Endometrium (tissue), 2 donors: ENCODE measurements around the gene DRGX.

ENCODE experiments used
- FAIRE-seq: peaks from 2 replicates; lab custom pipeline; 2012; peaks lifted over from hg19 to GRCh38; lab: Jason Lieb, UNC
- donor health status: control.
- donor health status: control.

Gene DRGX

DNA sequence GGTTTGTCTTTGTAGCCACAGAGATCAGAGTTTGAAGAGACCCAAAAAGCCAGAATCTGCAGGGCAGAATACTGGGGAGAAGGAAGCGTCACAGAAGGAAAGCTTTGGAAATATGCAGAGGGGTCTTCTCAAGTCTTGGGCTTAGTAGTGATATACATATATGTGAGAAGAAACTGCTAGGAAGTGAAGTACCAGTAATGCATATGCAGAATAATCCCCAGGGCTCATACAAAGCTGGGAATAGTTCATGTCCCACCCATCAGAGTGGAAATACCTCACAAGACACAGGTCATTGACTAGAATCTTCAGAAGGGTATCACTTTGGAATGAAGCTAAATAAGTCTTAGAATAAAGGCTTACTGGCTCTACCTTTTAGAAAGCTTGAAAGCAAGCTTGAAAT, 57.3 kb downstream of the DRGX start:
- FAIRE-seq, result no peak

DNA sequence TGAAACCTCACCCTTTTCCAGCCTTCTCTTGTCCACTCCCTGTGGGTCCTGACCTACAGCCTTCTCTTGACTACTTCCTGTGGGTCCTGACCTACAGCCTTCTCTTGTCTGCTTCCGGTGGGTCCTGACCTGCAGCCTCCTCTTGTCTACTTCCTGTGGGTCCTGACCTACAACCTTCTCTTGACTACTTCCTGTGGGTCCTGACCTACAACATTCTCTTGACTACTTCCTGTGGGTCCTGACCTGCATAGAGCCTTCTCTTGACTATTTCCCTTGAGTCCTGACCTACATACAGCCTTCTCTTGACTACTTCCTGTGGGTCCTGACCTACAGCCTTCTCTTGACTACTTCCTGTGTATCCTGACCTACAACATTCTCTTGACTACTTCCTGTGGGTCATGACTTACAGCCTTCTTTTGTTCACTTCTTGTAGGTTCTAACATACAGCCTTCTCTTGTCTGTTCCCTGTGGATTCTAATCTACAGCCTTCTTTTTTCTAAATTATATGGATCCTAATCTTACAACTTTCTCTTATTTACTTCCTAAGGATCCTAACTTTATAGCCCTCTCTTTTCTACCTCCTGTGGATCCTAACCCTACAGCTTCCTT, 60.4 kb downstream of the DRGX start:
- no peak for FAIRE-seq

DNA sequence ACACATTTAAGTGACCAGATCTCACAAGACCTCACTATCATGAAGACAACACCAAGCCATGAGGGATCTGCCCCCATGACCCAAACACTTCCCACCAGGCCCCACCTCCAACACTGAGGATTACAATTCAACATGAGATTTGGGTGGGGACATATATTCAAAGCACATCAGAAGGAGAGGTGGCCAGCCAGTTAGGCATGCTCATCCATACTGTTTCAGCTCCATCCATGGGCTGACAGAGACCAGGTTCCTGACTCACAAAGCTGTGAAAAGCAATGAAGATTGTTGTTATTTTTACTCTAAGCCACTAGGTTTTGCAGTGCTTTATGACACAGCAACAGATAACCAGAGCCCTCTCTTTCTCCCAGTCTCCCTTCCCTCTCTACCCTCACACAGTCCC, 60.9 kb downstream of the DRGX start:
- FAIRE-seq, result no peak

DNA sequence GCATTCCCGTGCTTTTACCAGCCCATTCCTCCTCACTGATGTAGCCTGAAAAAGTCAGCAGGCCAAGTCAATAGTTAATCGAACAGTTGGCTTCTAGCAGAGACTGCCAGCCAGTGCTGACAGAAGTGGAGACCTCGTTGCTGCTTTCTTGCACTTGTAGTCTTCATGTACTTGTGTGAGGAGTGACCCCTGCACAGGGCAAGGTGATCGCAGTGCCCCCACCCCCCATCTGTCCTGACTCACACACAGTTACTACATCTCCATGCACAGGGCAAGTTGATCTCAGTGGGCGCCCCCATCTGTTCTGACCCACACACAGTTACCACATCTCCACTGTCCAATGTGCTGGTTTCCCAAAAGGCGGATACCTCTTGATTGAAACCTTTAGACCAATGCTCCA, 62.7 kb downstream of the DRGX start:
- FAIRE-seq, result no peak

DNA sequence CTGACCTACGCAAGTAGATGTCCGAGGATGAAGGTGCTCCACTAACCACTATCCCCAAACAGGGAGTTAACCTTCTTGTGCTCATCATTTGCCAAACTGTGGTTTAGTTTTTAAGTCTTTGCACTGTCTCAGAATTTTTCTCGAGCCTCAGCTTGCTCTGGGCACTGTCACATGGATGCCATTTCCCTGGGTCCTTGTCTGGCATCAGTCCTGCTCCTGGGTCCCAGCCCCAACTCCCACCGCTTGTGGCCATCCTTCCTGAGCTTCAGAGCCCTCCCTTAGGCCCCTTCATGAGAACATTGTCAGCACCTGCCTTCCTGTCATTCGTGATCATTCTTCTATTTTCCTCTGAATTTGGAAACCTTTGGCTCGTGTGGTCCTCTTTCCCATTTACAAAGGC, 63.1 kb downstream of the DRGX start:
- FAIRE-seq, result no peak

DNA sequence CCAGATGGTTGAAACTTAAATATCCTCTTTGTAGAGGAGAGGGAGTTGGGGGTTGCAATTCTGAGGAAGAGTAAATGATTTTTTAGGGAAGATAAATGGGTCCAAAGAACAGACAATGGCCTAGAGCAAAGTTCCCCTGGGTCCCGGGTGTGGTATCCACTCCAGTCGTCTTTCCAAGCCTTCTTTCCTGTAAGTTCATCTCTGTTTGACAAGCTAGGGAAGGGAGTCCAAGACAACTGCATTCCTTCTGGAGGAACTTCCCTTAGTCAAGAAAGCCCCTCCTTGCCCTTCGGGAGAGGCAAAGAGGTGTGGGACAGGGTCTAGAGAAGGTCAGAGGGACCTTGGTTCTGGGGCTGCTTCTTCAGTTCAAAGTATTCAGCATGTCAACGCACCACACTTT, 63.6 kb downstream of the DRGX start:
- no peak for FAIRE-seq

DNA sequence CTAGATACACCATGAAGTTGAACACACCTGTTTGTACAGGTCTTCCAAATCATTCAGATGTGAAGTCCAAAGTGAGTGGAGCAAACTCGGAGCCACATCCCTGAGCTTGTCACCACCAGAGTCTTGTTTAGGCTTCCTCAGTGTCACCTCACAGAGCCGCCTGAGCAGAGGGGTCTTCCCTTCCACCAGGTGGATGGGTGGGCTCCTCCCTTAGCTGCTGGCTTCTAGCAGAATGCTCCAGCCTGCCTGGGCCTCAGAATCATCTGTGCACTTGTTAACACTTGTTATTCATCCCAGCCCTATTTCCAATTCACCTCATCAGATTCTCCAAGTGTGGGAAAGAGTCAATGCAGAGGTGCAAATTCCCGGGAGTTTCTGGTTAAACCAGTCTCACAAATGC, 64.5 kb downstream of the DRGX start:
- no peak for FAIRE-seq

DNA sequence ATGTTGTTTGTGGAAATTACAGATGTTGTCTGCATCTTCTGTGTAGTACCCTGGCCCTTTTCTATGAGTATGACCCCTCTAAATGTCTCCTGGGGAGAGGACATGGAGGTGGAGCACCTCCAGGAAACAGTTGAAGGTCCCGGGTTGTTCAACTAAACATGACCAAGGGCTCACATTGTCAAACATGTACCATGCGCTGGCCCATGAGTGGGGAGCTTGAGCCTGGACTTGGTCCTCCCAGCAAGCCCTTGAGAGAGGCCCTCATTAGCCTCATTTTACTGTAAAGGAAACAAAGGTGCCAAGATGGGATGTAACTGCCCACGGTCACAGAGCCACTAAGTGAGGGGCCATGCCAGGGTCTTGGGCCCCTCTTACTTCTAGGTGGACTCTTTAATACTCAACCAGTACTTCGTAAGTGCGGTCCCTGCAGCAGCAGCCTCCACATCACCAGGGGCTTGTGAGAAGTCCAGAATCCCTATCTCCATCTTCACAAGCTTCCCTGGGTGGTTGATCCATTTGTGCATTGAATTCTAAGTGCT, 65.7 kb downstream of the DRGX start:
- FAIRE-seq, result no peak

DNA sequence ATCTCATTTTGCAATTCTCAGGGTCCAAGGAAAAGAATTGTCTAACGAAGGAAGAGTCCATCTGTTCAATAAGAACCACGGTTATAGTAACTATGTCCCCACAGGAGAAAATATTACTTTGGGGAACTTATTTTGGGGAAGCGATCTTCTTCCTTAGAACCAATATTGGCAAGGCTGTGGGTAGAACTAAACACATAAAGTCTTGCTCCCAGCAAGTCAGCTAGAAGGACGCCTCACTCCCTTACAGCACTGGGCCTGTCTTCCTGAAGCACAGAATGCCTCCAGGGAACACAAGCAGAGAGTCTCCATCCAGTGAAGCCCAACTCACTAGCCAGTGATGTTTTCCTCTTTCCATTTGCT, 66.8 kb downstream of the DRGX start:
- no peak for FAIRE-seq

DNA sequence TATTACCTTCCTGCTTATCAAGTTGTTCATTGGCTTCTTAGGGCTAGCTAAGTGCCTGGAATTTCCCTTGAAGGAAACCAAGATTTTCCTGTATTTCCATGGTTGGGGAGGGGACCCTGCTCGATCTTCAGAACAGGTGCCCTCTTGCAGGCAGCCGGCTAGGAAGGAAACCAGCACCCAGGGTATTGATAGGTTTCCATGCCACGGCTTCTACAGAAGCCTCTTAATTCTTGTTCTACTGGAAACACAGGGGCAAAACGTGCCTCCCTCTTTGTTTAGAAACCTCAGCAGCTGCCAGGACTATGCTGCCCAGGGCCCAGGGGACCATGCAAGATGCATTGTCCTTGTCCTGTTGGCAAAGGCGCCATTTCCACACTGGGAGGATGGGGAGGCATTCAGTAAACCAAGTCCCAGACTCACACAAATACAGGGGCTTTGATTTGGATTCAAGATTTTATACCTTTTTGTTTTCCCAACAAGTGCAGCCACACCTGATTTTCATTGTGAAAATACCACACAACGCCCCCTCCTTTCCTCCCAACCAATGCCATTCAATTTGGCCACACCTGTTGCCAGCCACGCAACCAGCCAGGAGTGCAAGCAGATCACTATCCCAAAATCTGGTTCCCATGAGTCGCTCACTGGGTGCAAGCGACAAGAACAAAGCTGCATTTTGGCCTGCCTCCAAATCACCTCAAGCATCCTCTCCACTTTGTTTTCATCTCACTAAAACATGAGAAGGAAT, 67.3 kb downstream of the DRGX start:
- no peak for FAIRE-seq

DNA sequence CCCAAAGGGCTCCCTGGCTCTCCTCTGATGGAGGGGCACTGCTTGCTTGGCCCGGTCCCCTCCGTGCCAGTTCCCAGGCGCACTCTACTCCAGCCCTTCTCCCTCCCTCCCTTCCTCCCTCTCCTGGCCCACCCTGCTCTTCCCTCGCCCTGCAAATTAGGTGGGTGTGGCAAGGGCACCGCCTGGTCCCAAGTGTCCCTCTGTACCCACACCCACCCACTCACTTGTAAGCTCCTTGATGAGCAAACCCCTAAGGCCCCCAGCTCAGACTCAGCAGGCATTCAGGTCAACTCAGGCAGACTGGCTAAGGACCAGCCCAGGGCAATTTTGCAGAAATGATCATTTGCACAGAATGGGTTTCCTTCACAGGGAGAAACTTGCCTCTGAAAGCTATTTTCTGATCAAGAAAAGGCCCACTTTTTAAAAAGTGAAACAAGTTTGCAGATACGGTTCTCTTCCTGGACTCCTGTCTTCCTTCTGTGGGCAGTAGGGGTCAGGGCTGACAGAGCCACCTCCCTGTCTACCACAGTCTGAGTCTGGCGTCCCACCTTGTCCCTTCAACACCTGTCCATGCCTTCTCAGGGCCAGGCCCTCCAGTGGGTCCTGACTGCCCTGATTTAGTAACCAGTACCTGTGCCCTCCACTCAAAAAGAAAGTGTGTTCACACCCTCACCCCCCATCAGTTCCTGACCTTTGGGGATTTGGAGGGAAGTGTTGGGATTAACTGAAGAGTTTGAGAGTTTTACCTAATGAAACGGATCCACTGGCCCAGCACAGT, 68.7 kb downstream of the DRGX start:
- no peak for FAIRE-seq

DNA sequence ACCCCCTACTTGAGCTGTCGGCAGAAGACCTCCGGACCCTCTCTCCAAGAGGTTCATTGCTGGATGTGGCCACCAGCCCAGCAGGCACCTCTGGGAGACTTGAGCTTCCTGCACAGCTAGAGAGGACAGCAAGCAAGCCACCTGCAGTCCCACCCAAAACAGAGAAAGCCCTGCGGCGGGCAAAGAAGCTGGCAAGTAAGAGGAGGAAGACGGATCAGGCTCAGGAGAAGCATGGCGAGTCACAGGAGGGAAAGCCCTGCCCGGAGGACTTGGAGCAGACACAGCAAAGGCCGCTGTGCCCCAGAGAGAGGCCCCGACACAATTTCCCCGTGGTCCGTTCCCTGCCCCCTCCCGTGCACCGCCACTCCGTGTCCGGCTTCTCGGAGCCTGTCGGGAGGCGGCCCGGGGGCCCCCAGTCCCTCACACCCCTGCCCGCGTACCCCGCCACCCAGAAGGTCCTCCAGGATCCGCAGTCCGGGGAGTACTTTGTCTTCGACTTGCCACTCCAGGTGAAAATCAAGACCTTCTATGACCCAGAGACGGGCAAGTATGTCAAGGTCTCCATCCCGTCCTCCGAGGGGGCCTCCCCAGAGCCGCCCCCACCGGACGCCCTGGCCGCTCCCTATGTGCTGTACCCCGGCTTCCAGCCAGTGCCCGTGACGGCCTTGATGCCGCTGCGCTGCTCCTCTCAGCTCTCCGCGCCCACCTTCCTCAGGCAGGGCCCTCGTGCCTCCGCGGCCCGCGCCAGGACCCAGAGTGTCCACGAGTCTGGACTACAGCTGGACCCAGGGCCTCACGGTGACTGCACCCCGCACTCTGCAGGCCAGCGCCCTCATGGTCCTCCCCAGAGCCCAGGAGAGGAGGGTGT, 69.7 kb downstream of the DRGX start:
- no peak for FAIRE-seq

DNA sequence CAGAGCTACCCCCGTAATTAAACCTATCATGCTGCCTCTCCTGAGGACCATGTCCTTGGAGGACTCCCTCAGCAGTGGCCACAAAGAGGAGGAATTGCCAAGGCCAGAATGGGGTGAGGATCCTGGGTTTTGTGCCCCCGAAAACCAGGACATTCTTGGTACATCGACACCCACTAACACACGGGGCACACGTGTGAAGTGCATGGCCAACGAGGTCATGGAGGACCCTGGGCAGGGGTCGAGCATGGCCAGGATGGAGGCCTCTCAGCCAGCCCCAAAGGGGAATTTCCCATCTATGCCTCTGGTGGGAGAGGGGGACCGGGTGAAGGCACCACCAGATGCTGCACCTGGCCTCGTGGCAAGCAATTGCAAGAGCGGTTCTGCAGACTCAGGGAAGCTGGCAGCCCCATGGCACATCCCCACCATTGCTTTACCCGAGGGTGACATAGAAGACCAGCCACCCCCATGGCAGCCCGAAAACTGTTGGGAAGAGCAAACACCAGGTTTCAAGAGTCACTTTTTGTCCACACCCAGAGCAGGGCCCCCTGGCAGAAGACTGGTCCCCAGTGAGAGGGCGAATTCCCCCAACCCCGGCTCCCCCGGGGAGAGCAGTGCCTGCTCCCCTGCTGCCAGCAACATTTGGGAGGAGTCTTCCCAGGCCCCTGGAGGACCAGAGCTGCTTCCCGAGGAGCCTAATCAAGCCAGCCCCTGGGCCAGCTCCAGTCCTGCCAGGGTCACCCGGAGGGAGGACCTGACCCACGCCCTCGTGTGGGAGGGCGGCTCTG, 70.6 kb downstream of the DRGX start:
- no peak for FAIRE-seq

DNA sequence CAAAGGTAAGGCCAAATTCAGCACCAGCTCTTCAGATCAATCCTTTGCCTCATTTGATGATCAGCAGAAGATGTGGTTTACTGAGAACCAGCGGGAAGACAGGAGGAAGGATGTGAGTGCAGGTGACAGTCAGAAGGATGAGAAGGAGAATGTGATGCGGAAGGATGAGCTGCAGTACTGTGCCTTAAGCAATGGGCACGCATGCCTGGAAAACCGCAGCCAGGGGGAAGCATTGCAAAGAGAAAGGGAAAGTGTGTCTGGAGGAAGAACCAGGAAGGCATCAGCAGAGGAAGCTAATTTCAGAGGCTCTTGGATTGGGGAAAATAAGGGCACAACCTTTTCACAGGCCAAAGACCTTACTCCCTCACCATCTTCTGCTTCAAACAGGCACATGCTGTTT, 71.2 kb downstream of the DRGX start:
- no peak for FAIRE-seq

DNA sequence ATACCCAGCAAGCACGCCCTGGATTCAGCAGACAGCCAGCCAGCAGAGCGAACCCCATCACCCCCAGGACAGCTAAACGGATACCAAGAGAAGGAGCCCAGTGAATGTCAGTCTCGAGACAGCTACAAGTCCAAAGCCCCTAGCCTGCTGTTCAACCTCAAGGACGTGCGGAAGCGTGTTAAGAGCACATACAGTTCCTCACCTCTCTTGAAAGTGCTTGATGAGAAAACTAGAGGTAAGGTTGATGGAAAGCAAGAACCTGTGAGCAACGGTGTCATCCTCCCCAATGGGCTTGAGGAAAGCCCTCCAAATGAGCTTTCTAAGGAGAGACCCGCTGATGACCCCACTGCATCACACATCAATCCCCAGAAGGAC, 72.0 kb downstream of the DRGX start:
- no peak for FAIRE-seq

DNA sequence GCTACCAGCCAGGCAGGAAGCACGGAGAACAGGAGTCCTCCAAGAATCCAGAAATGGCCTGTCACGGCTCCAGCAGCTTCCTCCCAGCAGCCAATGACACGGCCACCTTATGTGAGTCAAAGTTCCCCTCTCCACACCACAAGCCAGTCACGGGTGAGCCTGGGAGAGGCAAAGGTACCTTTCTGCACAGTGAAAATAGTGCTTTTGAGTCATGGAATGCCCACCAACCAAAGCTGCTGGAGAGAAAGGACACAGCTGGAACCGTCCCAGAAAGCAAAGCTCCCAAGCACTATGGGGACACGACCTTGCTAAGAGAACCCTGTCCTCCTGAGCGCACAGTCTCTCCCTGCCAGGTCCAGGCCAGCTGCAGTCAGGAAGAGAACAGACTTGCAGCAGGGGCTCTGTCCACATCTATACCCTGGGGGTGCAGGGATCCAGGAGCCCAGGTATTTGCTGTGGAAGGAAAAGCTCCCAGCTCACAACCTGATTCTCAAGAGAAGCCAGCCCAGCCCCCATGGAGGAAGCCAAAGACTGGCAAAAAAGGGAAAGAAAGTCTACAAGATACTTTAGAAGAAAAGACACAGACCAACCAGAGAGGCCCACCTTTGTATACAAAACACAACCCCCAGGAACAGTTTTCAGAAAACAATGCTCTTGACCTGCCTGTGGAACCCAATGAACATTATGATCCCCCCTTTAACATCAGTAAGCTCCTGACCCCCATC, 72.6 kb downstream of the DRGX start:
- no peak for FAIRE-seq

DNA sequence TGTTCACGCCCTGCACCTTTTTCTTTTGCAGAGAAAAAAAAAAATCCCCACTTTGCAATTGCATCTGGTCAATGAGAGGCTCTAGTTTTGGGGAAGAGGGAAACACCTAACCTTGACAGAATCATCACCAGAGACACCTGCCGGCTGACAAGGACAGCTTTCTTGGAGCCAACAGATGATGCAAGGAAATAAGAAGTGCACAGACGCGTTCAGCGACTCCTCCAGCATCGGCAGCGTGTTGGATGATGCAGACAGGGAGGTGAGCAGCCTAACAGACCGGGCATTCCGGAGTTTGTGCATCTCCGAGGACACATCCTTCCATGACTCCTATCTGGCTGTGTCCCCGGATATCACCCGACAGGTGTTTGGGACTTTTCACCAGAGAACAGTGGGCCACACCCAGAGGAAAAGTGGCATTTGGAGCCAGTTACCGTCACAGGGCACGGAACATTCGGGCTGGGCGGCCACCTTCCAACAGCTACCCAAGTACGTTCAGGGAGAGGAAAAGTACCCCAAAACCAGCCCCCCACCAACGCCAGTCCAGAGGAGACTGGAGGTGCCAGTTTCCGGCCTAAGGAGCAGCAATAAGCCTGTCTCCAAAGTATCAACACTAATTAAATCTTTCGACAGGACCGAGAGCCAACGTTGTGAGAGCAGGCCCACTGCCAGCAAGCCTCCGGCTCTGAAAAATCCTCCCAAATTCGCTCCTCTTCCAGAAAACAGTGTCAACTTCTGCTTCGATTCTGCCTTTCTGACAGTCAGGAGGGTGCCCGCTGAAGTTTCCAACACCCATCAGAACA, 73.3 kb downstream of the DRGX start:
- FAIRE-seq, result no peak

DNA sequence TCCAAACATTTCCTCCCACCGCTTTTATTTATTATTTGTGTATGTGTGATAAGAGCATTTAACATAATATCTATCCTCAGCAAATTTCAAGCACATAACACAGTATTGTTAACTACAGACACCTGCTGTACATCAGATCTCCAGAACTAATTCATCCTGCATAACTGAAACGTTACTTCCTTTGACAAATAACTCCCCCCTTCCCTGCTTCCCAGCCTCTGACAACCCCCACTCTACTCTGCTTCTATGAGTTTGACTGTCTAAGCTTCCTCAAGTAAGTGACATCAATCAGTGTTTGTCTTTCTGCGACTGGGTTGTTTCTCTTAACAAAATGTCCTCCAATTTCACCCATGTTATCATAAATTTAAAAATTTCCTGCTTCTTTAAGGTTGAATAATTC, 74.9 kb downstream of the DRGX start:
- no peak for FAIRE-seq

DNA sequence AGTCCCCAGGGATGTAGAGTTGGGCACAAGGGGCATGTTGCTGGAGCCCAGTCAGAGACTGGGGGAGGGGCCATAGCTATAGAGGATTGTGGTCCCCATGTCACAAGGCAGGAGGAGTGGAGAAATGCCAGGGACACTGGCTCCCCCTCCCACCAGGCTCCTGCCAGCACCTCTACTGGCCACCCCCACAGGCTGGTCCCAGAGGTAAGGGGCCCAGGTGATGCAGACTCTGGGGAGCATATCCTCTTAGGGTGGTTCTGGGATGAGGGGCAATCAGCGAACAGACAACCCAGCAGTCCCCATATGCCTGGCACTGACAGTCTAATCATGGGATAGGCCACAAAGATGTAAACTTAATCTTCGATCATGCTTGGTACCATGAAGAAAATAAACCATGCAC, 75.7 kb downstream of the DRGX start:
- FAIRE-seq, result no peak

DNA sequence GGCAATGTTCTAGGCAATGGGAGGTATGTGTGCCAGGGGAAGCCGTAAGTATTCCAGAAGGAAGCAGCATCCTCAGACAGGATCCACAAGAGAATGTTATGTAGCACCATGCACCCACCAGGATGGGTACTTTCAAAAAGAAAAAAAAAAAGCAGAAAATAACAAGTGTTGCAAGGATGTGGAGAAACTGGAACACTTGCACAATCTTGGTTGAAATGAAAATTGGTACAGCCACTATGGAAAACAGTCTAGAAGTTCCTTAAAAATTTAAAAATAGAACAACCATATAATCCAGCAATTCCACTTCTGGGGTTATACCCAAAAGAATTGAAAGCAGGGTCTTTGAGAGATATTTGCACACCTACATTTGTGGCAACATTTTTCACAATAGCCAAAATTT, 76.7 kb downstream of the DRGX start:
- no peak for FAIRE-seq
